Activated naive CD8-positive, alpha-beta T cell treated with anti-CD3 and anti-CD28 coated beads, Interleukin-2, amount 50 U/mL, for 16 hours (primary cell): ENCODE results near the gene QDPR.
A peak's percentile ranks its signal among the peaks of the same experiment; 100 is the strongest.
"Not testable (repeated sequence)": the region's sequence is repeated elsewhere in the genome, so short reads cannot be mapped to it uniquely, and the experiment has no call there.

Experiments
- DNase-seq: peaks from one replicate; pipeline ENCODE4 v3.0.0-alpha.2; 2020; ENCODE audit warnings: low read depth, low spot score

QDPR gene

DNA sequence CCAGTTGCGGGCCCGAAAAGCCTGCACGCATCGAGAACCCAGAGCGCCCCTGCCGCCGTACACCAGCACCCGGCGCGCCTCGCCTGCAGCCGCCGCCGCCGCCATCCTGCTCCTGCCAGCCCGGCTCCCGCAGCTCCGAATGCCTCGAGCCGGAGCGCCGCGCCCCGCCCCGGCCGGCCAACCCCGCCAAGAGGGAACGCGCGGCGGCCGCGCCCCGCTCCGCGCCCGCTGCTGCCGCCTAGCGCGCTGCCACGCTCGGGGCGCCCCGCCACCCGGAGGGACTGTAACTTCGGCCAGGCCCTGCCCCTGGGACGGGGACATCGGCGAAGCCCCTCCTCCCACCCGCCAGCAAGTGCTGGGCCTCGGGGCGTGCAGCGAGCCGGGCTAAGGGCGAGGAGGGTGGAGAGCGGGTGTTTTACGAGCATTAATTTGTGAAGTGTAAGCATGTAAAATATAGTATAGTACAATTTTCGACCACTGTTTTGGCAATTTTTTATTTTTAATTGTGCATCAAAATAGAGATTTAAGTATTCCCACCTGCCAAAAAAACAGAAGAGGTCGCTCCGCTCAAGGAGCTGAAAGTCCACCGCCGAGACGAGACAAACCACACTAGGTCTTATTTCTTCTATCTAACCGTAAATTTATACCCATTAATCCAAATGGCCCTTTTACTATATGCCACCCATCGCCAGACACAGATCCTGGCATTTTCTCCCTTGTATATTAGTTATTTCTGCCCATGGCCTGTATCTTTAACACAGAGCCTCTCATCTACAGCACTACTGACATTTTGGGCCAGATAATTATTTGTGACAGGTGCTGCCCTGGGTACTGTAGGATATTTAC is at the start of gene QDPR:
TSS of gene QDPR (minus strand) at position 141 of the 846 bp plus-strand sequence. CDS start at position 105, 36 bp downstream.
- DNase-seq: peak; percentile 48

GRCh38 chr4:17561195-17561909 is 49.5 kb upstream of the QDPR start:
- DNase-seq: no peak

- no peak for DNase-seq
Measured at GRCh38 chr4:17560065-17560673, 48.3 kb upstream of the QDPR start.

DNA sequence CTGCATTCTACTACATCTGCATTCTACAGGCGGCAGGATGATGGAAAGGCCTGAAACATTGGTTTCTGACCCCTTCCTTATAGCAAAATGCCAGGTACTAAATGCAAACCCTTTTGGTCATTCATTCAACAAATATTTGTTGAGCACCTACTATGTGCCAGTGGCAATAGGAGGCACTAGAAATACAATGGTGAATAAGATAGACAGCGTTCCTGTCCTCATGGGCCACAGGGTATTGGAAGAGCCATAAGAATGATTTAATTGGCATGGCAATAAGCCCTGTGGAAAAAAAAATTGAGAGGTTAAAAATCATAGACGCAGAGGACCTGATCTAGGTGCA is 47.8 kb upstream of the QDPR start:
- DNase-seq: no peak

- no peak for DNase-seq
Measured at GRCh38 chr4:17558941-17559708, 47.2 kb upstream of the QDPR start.

DNA sequence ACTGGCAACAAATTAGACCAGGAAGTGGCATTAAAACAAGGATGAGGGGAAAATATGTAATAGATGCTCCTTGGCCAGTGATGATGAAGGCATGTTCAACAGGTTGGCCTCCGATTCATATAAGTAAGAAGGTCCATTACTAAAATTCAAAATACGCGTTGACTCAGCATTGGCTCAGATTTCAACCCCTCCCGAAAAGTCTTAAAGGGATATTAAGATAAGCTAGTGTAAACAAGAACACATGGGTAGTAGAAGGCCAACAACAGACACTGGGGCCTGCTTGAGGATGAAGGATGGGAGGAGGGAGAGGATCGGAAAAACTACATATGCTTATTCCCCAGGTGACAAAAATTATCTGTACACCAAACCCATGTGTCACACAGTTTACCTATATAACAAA is 46.0 kb upstream of the QDPR start:
- no peak for DNase-seq

DNA sequence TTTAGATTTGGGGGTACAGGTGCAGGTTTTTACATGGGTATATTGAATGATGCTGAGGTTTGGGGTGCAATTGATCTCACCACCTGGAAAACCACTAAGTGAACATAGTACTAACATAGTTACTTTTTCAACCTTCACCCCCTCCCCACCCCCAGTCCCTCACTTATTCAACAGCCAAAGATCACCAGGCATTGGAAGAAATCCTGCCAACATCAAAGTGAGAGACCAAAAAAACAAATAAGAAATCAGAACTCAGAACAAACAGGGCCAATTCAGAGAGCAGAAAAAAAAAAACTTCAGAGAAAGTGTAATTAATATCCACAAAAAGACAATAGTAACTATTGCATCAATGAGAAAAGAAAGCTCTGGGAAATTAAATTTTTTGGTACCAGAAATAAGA is 44.6 kb upstream of the QDPR start:
- no peak for DNase-seq

GRCh38 chr4:17554568-17554967 is 42.7 kb upstream of the QDPR start:
- DNase-seq: no peak

- no peak for DNase-seq
Measured at GRCh38 chr4:17552427-17552826, 40.5 kb upstream of the QDPR start.

DNA sequence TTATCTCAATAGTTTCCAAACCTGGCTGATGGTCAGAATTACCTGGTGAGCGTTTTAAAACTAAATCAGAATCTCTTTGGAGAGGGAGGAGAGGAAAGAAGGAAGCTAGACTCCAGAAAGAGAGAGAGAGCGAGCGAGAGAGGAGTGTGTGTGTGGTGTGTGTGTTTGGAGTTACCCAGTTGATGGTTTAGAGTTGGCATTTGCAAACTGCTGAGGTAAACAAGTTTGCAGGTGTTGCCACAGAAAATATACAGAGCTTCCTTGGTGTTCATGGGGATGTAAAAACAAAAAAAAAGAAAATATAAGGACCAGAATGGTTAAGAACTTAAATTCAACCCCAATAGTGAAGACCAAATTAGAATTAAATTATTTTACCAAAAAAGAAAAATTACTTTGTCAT is 38.7 kb upstream of the QDPR start:
- DNase-seq: no peak

GRCh38 chr4:17546678-17547077 is 34.8 kb upstream of the QDPR start:
- DNase-seq: no peak

DNA sequence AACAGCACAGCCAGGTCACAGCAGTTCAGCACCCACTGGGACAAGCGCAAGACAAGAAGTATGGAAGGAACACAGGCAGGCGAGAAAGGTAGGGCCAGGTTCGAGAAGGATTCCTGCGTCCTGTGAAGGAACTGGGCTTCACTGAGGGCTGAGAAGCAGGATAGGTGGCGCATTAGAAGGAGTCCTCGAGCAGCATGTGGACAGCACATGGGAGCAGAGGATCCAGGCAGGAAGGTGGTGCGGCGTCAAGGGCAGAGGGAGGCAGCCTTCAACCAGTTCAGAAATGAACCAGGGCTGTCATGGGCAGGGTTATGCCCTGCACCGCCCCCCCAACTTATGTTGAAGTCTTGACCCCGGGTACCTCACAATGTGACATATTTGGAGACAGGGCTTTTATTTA is 34.3 kb upstream of the QDPR start:
- DNase-seq: no peak

- DNase-seq: no peak
Measured at GRCh38 chr4:17545374-17546140, 33.7 kb upstream of the QDPR start.

DNA sequence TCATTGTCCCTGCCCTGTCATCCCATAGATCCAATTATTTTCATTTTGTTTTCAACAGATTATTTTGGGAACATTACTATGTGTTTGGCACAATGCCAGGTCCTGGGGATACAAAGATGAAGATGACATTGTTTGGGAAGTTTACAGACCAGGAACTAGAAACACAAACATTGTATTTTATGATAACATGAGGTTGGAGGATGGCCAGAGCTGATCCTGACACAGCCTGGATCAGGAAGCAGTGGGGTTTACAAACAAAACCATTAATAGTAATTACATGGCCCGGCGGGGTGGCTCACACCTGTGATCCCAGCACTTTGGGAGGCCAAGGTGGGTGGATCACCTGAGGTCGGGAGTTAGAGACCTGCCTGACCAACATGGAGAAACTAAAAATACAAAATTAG is 32.9 kb upstream of the QDPR start:
- DNase-seq: no peak

DNA sequence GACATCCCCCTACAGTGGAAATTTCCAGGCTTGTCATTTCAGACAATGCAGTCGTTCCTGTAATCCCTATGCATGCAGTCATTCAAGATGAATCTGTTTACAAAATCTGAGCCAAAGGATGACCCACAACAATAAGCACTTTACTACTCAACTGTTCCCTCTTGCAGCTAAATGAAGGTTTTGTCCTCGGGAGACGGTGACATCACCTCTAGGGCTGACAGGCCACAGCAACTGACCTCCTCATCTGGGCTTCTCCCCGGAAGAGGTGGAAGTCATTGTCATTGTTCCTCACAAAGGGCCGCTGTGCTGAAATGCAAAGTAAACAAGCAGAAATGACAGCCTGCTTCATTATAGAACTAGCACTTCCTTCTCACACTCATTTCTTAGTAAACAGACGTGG is 32.3 kb upstream of the QDPR start:
- DNase-seq: no peak

DNA sequence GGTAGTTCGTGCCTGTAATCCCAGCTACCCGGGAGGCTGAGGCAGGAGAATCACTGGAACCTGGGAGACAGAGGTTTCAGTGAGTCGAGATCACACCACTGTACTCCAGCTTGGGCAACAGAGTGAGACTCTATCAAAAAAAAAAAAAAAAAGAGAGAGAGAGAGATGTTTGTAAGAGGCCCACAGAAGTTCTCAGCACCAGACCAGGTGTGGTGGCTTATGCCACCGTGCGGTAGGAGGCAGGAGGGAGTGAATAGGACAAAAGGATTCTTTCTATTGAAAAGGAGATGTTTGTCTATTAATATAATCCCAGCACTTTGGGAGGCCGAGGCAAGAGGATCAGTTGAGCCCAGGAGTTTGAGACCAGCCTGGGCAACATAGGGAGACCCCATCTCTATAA is 25.2 kb upstream of the QDPR start:
- not testable (repeated sequence) for DNase-seq

- DNase-seq: no peak
Measured at GRCh38 chr4:17535906-17536305, 24.0 kb upstream of the QDPR start.

GRCh38 chr4:17535242-17535641 is 23.4 kb upstream of the QDPR start:
- DNase-seq: no peak

DNA sequence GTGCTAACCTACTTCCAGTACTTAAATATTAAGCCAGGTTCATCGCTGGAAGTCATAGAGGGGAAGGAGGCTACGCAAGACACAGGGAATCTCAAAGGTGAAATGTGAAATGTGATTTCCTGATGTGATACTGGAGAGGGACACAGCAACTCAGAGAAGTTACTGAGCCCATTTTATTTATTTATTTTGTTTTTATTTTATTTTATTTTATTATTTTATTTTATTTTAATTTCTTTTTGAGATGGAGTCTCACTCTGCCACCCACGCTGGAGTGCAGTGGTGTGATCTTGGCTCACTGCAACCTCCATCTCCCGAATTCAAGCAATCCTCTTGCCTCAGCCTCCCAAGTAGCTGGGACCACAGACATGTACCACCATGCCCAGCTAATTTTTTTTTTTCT is 22.8 kb upstream of the QDPR start:
- no peak for DNase-seq

DNA sequence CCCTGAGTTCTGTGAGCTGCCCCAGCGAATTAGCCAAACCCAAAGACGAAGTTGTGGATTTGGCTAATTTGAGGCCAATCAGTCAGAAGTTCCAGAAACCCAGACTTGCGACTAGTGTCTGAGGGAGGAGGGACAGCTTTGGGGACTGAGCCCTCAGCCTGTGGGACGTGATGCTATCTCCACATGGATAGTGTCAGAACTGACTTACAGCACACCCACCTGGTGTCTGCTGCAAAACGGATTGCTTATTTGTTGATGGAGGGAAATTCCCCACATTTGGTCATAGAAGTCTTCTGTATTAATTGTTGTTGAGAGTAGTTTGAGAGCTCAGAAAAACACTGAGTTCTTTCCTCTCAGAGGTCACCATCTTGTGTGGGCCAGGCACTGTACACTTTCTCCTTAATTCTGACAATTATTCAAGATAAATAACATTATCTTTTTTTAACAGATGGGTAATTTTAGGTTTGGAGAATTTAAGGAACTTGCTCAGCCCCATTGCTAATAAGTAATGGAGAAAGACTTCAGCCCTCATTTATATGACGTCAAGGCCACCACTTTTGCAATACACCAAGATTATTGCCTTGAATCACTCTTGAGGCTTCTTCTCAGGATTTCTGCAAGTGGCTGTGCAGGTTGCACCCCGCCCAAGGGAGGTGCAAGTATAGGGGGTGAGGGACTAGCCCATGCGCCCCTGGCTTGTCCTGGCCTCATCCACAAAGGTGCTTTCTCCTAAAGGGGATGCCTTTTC is 19.8 kb upstream of the QDPR start:
- no peak for DNase-seq
